HCT116 (cell line): Measurements from ENCODE around the gene RGP1. TPM values are rescaled to one million over a fixed set of nuclear protein-coding genes. Genes with fewer than 3 reads are reported as not detected.

ENCODE experiments used
- ATAC-seq: fragments of 200-7000 bp; cut with Tn5 transposase; 2 replicates; pipeline ENCODE4 v1.9.1; 2020; ENCODE audit warnings: mild to moderate bottlenecking, moderate library complexity
- BruUV-seq: library from RNA; stranded (reverse); fragments of 400-500 nt; replicated peaks from 2 replicates; lab custom pipeline; 2021; lab: Mats Ljungman, UMichigan
- CTCF ChIA-PET: fragments of 300-600 bp; sonication (Branson Sonifier 250); formaldehyde crosslinking; loops from one replicate; lab custom pipeline; 2021; ENCODE audit warnings: antibody characterized with exemption; lab: Charles Lee
- POLR2A ChIA-PET: fragments of 300-600, 350-600 bp; sonication (Branson Sonifier 250); formaldehyde crosslinking; loops from one replicate; lab custom pipeline; 2021; ENCODE audit warnings: antibody characterized with exemption; lab: Charles Lee
- RAD21 ChIA-PET, 2 experiments: fragments of 300-600 bp; sonication (Branson Sonifier 250); formaldehyde crosslinking; loops; one replicate each; lab custom pipeline; 2023; ENCODE audit warnings: low total read pairs in 2 of 2; ENCODE audit not compliant: uncharacterized antibody in 2 of 2, unreplicated experiment in 2 of 2, low non-redundant PET in 1 of 2; lab: Charles Lee
- DNase-seq: peaks from one replicate; pipeline ENCODE4 v3.0.0-alpha.2; 2010; ENCODE audit warnings: low read depth, low spot score
- H2AFZ ChIP-seq: fragments of 200-600 bp; shearing (Covaris generic), sonication (generic); 2 replicates; pipeline ENCODE4 v1.6.1; 2017; ENCODE audit warnings: low read depth, mixed run types, mixed read lengths, antibody characterized with exemption, low read length; ENCODE audit not compliant: poor library complexity, severe bottlenecking
- H3K27ac ChIP-seq: 2 replicates; pipeline ENCODE4 v1.5.1; 2012; ENCODE audit warnings: low read depth, low read length
- H3K27me3 ChIP-seq: fragments of 200-600 bp; sonication (generic); 2 replicates; pipeline ENCODE4 v1.6.1; 2016; ENCODE audit warnings: mixed run types, low read length, mixed read lengths; ENCODE audit not compliant: insufficient read depth
- H3K36me3 ChIP-seq, 2 experiments: fragments of 200-500 bp in 1 of 2; fragments of 200-600 bp in 1 of 2; sonication (Bioruptor generic) in 1 of 2; sonication (generic) in 1 of 2; 2 replicates each; pipeline versions ENCODE4 v1.5.1 to v1.6.1; 2014 to 2016; ENCODE audit warnings: low read length in 2 of 2, inconsistent platforms in 1 of 2, mixed read lengths in 1 of 2, mixed run types in 1 of 2; ENCODE audit not compliant: insufficient read depth in 2 of 2, control insufficient read depth in 1 of 2
- H3K4me1 ChIP-seq, 2 experiments: fragments of 200-600 bp in 1 of 2; sonication (generic) in 1 of 2; 2 replicates each; pipeline versions ENCODE4 v1.5.1 to v1.6.1; 2012 to 2017; ENCODE audit warnings: low read length in 2 of 2, inconsistent platforms in 1 of 2, mild to moderate bottlenecking in 1 of 2, mixed read lengths in 1 of 2, mixed run types in 1 of 2, moderate library complexity in 1 of 2; ENCODE audit not compliant: insufficient read depth in 2 of 2, control insufficient read depth in 1 of 2
- H3K4me2 ChIP-seq: fragments of 200-600 bp; sonication (generic); 2 replicates; pipeline ENCODE4 v1.6.1; 2017; ENCODE audit warnings: mixed run types, low read length, mixed read lengths
- H3K4me3 ChIP-seq, 2 experiments: fragments of 200-600 bp in 1 of 2; sonication (generic) in 1 of 2; replicated peaks in 1 of 2; 2 replicates each; pipeline ENCODE4 v1.5.1; 2011 to 2016; ENCODE audit warnings: low read length in 2 of 2, control low read depth in 1 of 2, low read depth in 1 of 2, mild to moderate bottlenecking in 1 of 2, mixed read lengths in 1 of 2, mixed run types in 1 of 2
- H3K79me2 ChIP-seq: fragments of 200-600 bp; sonication (generic); 2 replicates; pipeline ENCODE4 v1.6.1; 2017; ENCODE audit warnings: mild to moderate bottlenecking, mixed run types, low read length, moderate library complexity, mixed read lengths; ENCODE audit not compliant: insufficient read depth
- H3K9ac ChIP-seq: fragments of 200-600 bp; sonication (generic); 2 replicates; pipeline ENCODE4 v1.6.1; 2016; ENCODE audit warnings: low read length, mixed read lengths
- H3K9me2 ChIP-seq: fragments of 200-600 bp; sonication (generic), shearing (Covaris generic); 2 replicates; pipeline ENCODE4 v1.6.1; 2017; ENCODE audit warnings: mixed run types, mild to moderate bottlenecking, moderate library complexity; ENCODE audit not compliant: insufficient read depth
- H3K9me3 ChIP-seq, 2 experiments: fragments of 200-500 bp in 1 of 2; fragments of 200-600 bp in 1 of 2; sonication (Bioruptor generic) in 1 of 2; sonication (generic) in 1 of 2; 2 replicates each; pipeline ENCODE4 v1.6.1; 2014 to 2017; ENCODE audit warnings: low read length in 2 of 2, mixed read lengths in 2 of 2, inconsistent platforms in 1 of 2, low read depth in 1 of 2, mild to moderate bottlenecking in 1 of 2, mixed run types in 1 of 2, moderate library complexity in 1 of 2; ENCODE audit not compliant: control insufficient read depth in 1 of 2, insufficient read depth in 1 of 2
- H4K20me1 ChIP-seq: fragments of 200-600 bp; sonication (generic), shearing (Covaris generic); 2 replicates; pipeline ENCODE4 v1.6.1; 2017; ENCODE audit warnings: mixed run types, mild to moderate bottlenecking, moderate library complexity; ENCODE audit not compliant: insufficient read depth
- CBX3 ChIP-seq: IDR thresholded peaks from 2 replicates; pipeline ENCODE4 v1.6.1; 2012; ENCODE audit warnings: low read depth
- CEBPB ChIP-seq: IDR thresholded peaks from 2 replicates; pipeline ENCODE4 v1.6.1; 2012; ENCODE audit warnings: low read depth
- EGR1 ChIP-seq: IDR thresholded peaks from 2 replicates; pipeline ENCODE4 v1.6.1; 2012; ENCODE audit warnings: low read depth
- EZH2phosphoT487 ChIP-seq: fragments of 200-600 bp; IDR thresholded peaks from 2 replicates; pipeline ENCODE4 v1.6.1; 2018; ENCODE audit warnings: antibody characterized with exemption, borderline replicate concordance
- MAX ChIP-seq: IDR thresholded peaks from 2 replicates; pipeline ENCODE4 v1.6.1; 2012
- POLR2A ChIP-seq: IDR thresholded peaks from 2 replicates; pipeline ENCODE4 v1.7.0; 2011; ENCODE audit warnings: borderline replicate concordance; ENCODE audit not compliant: insufficient read depth, insufficient read length; ENCODE audit errors: extremely low read depth
- POLR2AphosphoS5 ChIP-seq: IDR thresholded peaks from 2 replicates; pipeline ENCODE4 v1.6.1; 2011; ENCODE audit warnings: mild to moderate bottlenecking, low read depth, low read length, moderate library complexity
- RAD21 ChIP-seq: IDR thresholded peaks from 2 replicates; pipeline ENCODE4 v1.6.1; 2012; ENCODE audit warnings: low read depth, mild to moderate bottlenecking
- SP1 ChIP-seq: IDR thresholded peaks from 2 replicates; pipeline ENCODE4 v1.6.1; 2012; ENCODE audit warnings: low read depth
- ZBTB33 ChIP-seq: IDR thresholded peaks from 2 replicates; pipeline ENCODE4 v1.6.1; 2011; ENCODE audit warnings: mild to moderate bottlenecking, low read length, moderate library complexity; ENCODE audit not compliant: insufficient replicate concordance; ENCODE audit errors: extremely low read depth
- ZNF274 ChIP-seq: fragments of 200-500 bp; sonication (Bioruptor generic); IDR thresholded peaks from 2 replicates; pipeline ENCODE4 v1.6.1; 2014; ENCODE audit warnings: mild to moderate bottlenecking, low read depth, low read length, inconsistent platforms
- intact Hi-C: fragments of 100-400 bp; cut with micrococcal nuclease; formaldehyde crosslinking; loops from 2 replicates; pipeline ENCODE4 v1.10.0; 2022
- total RNA-seq: library from RNA; stranded (reverse); gene quantifications from one replicate; pipeline ENCODE4 v1.2.1, GENCODE V29; 2021; ENCODE audit not compliant: unreplicated experiment

The RGP1 gene
- total RNA-seq, 1 experiment from 2014 or later, result 32.6 TPM

- peaks cover 37 to 42% of the 10 kb centered on the region in 2 experiments; a peak in 3 of 4 replicates for H3K36me3 ChIP-seq
- BruUV-seq, result no TSS peak
- H3K4me1 ChIP-seq, result peaks cover 21 to 25% of the 10 kb centered on the region in 2 experiments
- TF ChIP-seq RAD21 (no peak), MAX (no peak), SP1 (no peak), EZH2phosphoT487 (no peak), POLR2A (no peak), EGR1 (no peak), CEBPB (no peak), ZNF274 (no peak), CBX3 (no peak), ZBTB33 (no peak), POLR2AphosphoS5 (no peak)
- H3K4me3 ChIP-seq, result no peak overlapping the region
- no peak overlapping the region for H2AFZ ChIP-seq
- H3K9me3 ChIP-seq, result no peaks in the 10 kb centered on the region
- peaks cover 77% of the 10 kb centered on the region for H3K79me2 ChIP-seq
- DNase-seq, result no peak
- peak overlapping the region; percentile 96 for H3K4me2 ChIP-seq
- H4K20me1 ChIP-seq, result peaks cover 7% of the 10 kb centered on the region; the same call in 1 of the 2 replicates
- no peak for ATAC-seq
- ChIA-PET CTCF (interaction anchor here (0.8 to 1.9 kb wide), 2 partner anchors 10 kb away, joined by 3 to 6 read pairs; no protein-coding TSS in a partner anchor), RAD21 (no interaction called here), POLR2A (no interaction called here)
- intact Hi-C loops, result no loop called here
- H3K27me3 ChIP-seq, result no peaks in the 10 kb centered on the region
- no peaks in the 10 kb centered on the region for H3K9me2 ChIP-seq
- H3K27ac ChIP-seq, result no peak overlapping the region
- H3K9ac ChIP-seq, result no peak overlapping the region
These were observed 2.5 kb upstream of the RGP1 start for GRCh38 chr9:35746583-35746982.
